Jurkat, Clone E6-1 (cell line): ENCODE results near the gene NAV2.
"Not testable (repeated sequence)": the region's sequence is repeated elsewhere in the genome, so short reads cannot be mapped to it uniquely, and the experiment has no call there.

Experiments used
- DNase-seq: peaks from one replicate; pipeline ENCODE4 v3.0.0-alpha.2; 2011; ENCODE audit warnings: low read depth, low spot score
- H3K4me3 ChIP-seq: 2 replicates; pipeline ENCODE4 v1.5.1; 2011; ENCODE audit warnings: mild to moderate bottlenecking, low read length, control low read depth, moderate library complexity

Gene NAV2

GRCh38 chr11:19989191-19989590, 276.6 kb downstream of the NAV2 start:
- no peak for DNase-seq
- no peak overlapping the region for H3K4me3 ChIP-seq

GRCh38 chr11:19992162-19992561, 279.5 kb downstream of the NAV2 start:
- no peak for DNase-seq
- no peak overlapping the region for H3K4me3 ChIP-seq

- no peak for DNase-seq
- no peak overlapping the region for H3K4me3 ChIP-seq
Observed at GRCh38 chr11:19992998-19993397, 280.4 kb downstream of the NAV2 start.

GRCh38 chr11:19994672-19995071, 282.0 kb downstream of the NAV2 start:
- no peak overlapping the region for H3K4me3 ChIP-seq
- no peak for DNase-seq

GRCh38 chr11:19995145-19995544, 282.5 kb downstream of the NAV2 start:
- H3K4me3 ChIP-seq: no peak overlapping the region
- no peak for DNase-seq

- no peak for DNase-seq
- H3K4me3 ChIP-seq: no peak overlapping the region
Observed at GRCh38 chr11:19996571-19996970, 283.9 kb downstream of the NAV2 start.

GRCh38 chr11:20000022-20000350, 287.3 kb downstream of the NAV2 start:
- no peak overlapping the region for H3K4me3 ChIP-seq
- no peak for DNase-seq

GRCh38 chr11:20000351-20001134, 287.9 kb downstream of the NAV2 start:
- DNase-seq: no peak
- no peak overlapping the region for H3K4me3 ChIP-seq

- DNase-seq: no peak
- no peak overlapping the region for H3K4me3 ChIP-seq
Observed at GRCh38 chr11:20002312-20003216, 289.9 kb downstream of the NAV2 start.

GRCh38 chr11:20003351-20003750, 290.7 kb downstream of the NAV2 start:
- H3K4me3 ChIP-seq: no peak overlapping the region
- DNase-seq: no peak

GRCh38 chr11:20004866-20005265, 292.2 kb downstream of the NAV2 start:
- no peak overlapping the region for H3K4me3 ChIP-seq
- no peak for DNase-seq

GRCh38 chr11:20005747-20006146, 293.1 kb downstream of the NAV2 start:
- no peak for DNase-seq
- H3K4me3 ChIP-seq: no peak overlapping the region

- not testable (repeated sequence) for DNase-seq
Observed at GRCh38 chr11:20006618-20007017, 294.0 kb downstream of the NAV2 start.

GRCh38 chr11:20007386-20007785, 294.7 kb downstream of the NAV2 start:
- H3K4me3 ChIP-seq: no peak overlapping the region
- DNase-seq: no peak

More at GRCh38 chr11:20006618-20007017, 294.0 kb downstream of the NAV2 start:
- not testable (repeated sequence) for H3K4me3 ChIP-seq

GRCh38 chr11:20008190-20008870, 295.7 kb downstream of the NAV2 start:
- DNase-seq: no peak
- H3K4me3 ChIP-seq: no peak overlapping the region

GRCh38 chr11:20008871-20009644, 296.4 kb downstream of the NAV2 start:
- DNase-seq: no peak
- no peak overlapping the region for H3K4me3 ChIP-seq

GRCh38 chr11:20010156-20010850, 297.7 kb downstream of the NAV2 start:
- no peak for DNase-seq
- no peak overlapping the region for H3K4me3 ChIP-seq

- DNase-seq: no peak
- no peak overlapping the region for H3K4me3 ChIP-seq
Observed at GRCh38 chr11:20010851-20011225, 298.2 kb downstream of the NAV2 start.
